GM18861 (cell line): ENCODE measurements around the gene ATRIP.

Experiments used
- ATAC-seq: cut with Tn5 transposase; IDR thresholded peaks from one replicate; pipeline ENCODE4 v1.9.1; 2021; ENCODE audit not compliant: unreplicated experiment

ATRIP gene

DNA sequence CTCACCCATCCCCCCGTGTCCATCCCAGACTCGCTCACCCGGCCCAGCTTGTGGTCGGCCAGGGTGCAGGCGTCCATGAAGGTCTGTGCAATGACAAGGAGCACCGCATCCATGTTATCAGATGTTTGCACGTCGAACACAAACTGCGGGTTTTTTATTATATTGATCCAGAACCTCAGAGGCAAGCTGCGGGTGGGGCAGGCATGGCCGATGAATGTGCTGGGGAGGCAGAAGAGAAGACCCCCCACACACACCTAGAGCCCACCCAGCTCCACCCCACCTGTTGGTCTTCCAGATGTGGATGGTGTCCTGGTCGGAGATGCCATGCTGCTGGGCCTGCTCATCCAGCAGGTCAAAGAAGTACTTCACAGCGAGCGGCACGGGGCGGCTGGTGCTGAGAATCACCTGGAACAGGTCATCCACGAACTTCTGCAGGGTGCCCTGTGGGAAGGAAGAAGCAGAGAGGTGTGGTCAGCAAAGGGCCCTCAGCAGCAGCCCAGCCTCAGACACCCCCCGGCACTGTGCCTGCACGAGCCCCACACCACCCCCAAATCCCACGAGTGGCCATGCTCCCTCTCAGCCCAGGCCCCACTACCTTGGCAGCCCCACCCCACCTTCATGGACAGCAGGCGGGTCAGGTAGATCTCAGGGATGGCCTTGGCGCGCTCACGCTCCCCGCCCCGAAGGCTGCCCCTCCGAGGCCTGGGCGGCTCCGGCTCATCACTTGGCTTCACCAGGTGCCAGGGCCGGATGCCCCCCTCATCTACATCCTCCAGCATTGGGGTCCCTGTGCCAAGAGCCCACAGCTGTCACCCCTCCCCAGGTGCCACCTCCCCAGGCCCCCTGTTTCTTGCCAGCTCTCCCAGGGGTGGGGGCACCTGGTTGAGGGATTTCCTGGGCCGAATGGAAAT is 37.0 kb upstream of the ATRIP start:
- no peak for ATAC-seq

DNA sequence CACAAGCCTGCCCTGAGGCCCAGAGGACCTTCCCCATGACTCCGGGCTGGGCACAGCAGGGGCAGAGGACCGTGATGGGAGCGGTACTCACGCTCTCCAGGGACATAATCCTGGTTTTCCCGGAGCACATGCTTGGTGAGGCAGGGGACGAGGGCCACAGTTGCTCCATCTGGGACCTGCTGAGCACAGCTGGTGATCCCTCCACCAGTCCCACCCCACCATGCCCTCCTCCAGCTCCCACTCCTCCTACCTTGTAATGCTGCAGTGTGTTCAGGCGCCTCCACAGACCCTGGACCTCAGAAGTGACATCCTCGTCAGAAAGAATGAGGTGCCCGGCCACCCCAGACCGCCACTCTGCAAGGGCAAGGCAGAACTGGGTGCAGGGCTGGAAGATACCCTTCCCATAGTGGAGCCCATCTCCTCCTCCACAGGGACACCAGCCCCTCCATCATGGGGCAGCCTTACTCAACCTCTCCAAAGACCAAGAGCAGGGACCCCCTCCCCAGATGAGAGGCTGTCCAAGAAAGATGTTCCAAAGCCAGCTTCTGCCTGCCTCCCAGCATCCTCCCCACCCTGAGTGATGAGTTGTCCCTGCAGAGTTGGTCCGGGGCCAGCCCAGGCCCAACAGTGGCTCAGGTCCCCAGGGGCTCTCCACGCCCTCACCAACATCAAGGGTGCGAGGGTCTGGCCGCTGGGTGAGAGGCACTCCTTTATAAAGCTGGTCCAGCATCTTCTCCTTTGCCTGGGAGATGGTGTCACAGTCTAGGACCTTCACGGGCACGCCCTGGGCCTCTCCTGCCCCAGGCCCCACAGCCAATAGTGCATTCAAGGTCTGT is 36.1 kb upstream of the ATRIP start:
- ATAC-seq: no peak

DNA sequence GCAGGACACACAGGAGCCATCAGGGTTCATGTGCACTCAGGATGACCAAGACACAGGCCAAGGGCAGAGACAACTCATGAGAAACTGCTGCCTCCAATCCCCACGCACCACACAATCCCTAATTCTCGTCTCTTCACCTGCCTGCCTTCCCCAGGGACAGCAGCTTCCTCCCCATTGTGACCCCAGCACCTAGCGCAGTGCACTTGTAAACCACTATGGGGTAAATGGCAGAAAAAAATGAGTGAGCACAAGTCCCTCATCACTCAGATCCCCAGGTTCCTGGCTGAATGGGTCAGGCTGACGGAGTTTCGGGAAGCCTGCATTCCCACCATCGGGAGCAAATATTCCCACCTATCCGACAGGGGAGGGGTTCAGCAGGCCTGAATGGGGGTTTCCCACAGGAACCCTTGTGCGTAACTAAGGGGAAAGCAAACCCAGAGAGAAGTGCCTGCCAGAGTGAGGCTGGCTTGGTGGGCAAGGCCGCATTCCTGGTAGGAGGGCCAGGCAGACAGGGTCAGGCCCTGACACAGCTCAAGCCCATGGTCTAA is 35.4 kb upstream of the ATRIP start:
- ATAC-seq: no peak

DNA sequence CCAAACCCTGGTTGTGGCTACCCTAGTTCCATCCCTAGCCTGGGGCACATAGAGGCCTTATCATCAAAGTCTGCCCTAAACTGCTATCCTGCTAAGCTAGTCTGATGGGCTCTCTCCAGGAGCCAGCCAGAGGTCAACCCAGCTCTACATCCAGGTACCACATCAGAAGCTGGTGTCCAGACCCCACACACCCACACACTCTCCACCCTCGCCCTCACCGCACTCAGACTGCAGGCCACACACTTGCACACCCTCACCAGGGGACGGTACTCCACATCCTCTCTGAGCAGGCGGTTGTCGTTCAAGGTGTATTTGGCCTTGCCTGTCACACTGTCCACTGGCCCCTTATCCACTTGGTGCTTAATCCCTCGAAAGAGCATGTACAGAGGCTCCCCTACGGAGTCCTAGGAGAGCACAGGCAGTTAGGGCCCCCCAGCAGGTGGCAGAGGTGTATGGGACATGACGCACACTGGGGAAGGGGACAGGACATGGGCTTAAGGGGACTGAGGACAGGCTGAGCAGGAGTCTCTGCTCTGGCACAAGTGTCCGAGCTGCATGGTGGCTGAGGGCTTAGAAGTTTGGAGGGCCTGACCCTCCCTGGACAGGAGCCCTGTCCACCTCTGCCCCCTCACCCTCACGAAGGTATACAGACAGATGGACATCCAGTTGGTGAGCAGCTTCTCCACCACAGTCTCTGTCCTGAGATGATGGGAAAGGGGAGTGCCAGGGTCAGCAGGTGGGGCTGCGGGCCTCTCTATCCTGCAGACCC is 34.7 kb upstream of the ATRIP start:
- no peak for ATAC-seq

DNA sequence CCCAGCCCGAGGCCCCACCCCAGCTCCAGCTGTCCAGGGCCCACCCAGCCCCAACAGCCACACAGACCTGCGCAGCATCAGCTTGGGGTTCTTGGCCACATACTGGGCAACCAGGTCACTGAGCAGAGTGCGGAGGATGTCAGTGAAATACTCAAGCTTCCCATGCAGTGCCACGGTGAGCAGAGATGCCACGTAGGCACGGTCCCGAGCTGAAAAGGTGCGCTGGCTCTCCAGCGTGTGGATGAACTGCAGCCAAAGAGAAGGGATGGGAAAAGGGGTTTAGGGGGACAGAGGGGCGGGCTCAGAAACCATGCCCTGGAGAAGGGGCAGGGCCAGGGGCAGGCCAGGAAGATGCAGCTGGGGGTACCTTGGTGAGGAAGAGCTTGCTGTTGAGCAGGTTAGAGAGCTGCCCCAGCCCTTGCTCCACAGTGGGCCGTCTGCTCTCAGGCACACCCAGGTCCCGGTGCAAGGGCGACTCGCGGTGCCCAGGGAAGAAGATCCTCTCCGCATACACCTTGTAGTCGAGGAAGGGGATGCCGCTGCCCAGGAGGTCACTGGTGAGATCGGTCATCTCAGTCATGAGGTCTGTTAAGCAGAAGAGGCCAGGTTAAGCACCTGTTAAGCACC is 34.0 kb upstream of the ATRIP start:
- ATAC-seq: no peak

DNA sequence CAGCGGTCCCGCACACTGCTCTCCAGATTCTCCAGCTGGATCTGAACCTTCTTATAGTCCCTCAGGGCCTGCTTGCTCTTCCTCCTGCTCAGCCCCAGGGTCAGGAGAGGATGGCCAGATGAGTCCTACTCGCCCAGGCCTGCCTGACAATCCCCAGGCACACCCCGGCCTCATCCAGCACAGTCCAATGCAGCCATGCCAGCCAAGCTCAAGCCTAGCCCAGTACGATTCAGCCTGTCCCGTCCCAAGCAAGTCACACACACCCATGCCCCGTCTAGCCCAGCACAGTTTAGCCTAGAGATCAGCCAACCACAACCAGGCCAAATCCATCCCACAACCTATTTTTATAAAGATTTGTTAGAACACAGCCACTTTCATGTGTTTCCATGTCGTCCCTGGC is 33.5 kb upstream of the ATRIP start:
- no peak for ATAC-seq

DNA sequence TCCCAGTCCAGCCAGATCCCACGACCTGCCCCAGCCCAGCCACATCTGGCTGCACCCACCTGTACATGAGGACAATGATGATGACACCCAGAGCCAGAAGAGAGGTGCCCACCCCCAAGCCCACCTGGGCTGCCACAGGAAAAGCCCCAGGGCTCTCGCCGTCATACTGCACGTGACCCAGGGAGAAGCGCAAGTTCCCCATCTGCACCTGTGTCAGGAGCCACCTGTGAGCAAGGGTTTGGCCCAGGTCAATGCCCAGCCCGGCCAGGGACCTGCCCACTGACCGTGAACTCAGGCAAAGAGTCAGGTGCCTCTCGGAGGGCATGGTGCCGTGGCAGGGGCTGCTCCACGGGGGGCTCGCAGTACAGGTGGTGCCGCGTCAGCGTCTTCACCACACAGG is 32.9 kb upstream of the ATRIP start:
- no peak for ATAC-seq

DNA sequence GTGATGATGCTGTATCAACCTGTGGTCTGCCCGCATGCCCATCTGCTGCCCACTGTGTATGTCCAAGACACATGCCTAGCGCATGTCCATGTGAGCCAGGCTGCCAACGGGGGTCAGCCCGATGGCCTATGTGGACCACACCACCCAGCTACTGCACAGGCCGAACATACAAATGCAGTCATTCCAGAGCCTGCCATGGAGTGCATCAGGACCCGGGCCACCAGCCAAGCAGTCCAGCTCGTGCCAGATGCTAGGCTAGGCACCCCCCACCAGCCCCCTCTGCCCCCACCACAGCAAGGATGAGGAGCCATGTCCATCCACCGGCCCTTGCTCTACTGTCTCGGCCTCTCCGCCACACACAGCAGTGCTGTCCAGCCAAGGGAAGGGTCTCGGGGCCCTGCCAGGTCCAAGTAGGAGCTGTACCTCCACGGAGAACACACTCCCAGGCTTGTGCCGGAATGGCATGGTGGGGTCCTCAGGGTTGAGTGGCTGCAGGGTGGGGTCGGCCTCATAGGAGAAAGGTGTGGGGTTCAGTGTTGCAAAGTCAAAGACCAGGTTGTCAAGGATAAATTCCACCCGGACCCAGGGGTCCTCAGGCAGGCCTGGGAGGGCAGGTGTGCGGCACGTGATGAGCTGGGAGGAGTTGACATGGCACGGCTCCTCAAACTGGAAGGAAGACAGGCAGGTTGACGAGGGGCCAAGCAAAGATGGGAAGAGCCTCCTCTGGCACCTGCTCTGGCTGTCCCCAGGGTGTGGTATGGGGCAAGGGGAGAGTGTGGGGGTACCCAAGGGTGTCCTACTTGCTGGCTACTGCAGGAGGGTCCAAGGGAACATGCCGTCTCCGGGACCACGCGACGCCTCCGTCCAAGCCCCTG is 31.9 kb upstream of the ATRIP start:
- no peak for ATAC-seq

DNA sequence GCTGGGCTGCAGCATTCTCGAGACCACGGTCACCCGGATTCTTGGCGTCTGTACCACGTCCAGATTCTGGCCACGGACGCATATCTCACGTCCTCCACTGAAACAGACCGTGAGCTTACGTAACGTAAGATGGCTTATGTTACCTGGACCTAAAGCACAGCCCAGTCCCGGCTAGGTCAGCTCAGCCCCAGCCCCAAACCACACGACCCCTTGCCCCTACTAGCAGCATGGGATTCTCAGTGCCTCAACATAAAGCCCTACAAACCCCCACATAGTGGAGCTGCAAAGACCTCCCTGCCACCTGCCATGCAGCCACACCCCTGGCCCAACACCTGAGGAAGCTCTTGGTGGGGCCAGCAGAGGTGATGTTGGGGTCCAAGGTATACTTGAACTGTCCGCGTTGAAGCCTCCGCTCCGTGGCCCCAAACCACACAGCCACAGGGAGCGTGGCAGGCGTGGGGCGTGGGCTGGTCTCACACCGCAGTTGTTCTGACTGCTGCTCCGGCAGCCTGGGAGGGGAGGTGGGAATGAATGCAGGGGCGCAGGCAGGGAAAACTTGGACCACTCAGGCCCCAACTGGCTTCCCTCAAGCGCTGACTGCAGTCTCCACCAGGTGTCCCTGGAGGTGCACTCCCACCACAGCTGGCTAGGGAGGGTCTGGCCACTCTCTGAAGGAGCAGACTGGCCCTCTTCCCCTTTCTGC is 31.1 kb upstream of the ATRIP start:
- ATAC-seq: no peak

DNA sequence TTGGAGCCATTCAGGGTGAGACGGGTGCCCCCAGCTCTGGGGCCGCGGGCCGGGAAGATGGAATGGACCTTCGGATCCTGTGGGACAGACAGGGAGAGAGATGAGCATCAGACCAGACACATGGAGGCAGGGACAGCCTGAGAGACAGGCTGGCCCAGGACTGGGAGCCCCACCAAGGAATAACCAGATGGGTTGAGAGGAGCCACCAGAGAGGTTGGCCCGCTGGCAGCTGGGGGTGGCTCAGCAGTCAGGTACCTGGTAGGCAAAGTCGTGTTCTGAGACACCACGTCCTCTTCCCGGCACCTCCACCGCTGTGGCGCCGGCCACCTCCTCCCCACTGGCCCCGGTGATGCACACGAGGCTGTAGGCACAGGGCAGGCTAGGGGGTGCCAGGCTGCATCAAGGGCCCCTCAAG is 30.4 kb upstream of the ATRIP start:
- no peak for ATAC-seq

DNA sequence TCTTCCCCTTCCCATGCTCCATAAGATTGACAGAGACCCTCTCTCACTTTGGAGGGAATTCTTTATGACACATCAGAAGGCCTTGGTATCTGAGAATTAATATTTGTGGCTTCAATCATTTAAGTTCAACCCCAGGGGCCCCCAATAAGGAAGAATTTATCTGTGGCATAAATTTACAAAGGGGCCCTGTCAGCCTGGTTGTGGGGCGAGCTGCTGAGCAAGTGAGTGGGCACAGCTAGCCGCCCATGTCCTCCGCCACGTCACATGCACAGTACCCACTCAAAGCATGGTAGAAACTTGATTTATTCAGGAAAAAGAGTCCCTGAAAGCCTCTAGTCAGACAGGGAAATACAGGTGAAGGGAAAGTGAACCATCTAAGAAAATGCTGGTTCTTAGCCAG is 30.0 kb upstream of the ATRIP start:
- ATAC-seq: no peak

DNA sequence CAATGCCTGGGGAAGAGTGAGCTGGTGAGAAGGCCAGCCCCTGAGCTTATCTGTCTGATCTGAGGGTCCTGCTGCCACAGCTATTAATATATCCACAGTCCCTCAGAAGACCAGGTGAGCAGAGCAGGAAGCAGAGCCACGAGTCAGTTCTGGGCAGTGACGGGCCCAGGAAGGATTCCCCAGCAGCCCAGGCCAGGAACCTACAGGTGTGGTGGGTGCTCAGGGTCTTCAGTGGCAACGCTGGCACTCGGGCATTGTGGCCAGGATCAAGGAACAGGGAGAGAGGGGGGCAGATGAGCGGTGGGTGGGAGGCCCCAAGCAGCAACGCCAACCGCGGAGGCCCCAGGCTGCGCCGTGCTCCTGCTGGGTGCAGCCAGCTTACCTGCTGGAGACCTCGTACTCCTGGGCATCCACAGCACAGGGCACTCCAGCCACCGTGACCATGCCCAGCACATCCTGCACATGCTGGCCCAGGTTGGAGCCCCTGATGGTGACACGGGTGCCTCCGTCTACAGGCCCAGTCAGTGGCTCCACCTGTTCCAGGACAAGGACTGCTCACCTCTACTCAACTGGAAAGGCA is 28.9 kb upstream of the ATRIP start:
- ATAC-seq: no peak

DNA sequence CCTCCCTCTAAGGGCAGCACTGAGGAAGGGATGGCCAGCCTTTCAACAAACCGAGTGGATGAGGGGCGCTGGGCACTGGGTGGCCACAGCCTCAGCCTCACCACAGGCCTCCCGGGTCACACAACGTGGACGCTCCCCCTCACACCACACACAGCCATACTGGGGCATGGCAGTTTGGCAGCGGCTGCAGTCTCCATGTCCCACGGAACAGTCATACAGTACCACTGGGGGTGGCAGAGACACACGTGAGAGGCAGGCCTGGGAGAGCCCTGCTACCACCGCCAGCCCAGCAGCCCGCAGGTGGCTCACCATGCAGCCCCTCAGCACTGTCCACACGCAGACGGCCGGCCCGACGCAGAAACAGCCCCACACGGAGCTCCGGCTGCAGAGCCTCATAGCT is 28.4 kb upstream of the ATRIP start:
- ATAC-seq: no peak

DNA sequence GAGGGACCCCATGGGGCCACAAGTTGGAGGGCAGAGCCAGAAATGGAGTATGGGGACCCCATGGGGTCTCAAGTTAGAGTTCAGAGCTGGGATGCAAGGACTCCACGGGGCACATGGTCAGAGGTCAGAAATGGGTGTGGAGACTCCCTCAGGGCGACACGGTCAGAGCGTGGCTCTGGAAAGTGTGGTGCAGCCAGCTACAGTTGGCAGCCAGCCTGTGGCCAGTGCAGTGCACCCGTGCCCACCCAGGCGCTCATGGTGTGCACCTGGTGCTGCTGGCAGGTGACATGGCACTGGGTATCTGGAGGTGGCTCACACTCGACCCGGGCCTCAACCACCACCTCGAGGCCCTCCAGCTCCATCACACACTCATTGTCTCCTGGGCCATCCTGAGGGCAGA is 27.9 kb upstream of the ATRIP start:
- ATAC-seq: no peak

DNA sequence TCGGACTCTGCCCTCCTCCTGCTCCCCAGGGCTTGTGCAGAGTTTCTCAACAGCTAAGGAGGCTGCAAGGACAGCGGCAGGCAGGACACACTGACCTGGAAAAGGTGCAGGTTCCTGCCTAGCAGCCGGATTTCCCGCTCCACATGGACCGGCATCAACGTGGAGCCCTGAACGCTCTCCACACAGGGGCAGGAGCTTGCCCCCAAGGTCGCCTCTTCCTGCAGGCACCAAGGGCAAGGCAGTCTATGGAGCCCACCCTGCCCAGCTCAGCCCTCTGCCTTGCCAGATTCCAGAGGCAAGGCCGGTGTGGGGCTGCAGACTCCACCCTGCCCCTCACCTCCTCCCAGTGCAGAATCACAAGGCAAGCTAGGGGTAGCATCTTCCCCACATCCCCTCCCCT is 27.4 kb upstream of the ATRIP start:
- ATAC-seq: no peak

DNA sequence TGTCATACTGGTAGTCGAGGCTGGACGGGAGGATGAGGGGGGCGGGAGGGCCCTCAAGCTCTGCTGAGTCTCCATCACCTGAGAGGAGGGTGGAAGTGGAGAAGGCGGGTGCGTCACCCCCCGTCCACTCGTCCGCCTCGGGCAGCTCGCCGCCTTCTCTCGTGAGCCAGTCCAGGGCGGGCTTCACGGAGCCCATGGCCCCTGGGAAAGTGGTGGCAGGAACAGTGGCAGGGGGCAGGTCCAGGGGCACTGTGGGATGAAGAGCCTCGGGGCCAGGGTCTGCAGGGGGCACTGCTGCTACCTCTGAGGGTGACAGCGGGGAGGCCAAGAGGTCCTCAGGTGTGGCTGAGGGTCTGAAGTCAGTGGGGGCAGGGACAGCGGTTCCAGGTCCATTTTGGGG is 26.9 kb upstream of the ATRIP start:
- no peak for ATAC-seq

DNA sequence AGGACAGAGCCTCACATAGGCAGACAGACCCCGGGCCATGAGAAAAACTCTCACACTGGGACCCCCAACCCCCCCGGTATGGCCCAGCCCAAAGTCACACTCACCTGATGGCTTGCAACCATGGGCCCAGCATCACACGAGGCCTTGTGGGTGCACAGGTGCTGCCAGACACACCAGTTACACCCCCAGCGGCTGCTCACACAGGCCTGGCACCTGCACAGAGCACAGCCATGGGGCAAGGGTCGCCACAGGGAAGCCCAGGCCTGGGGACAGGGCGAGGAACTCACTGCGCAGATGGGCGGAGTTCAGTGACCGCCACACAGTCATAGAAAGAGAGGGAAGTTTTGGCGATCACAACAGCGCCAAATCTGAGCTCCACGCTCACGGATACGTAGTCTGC is 26.0 kb upstream of the ATRIP start:
- no peak for ATAC-seq

DNA sequence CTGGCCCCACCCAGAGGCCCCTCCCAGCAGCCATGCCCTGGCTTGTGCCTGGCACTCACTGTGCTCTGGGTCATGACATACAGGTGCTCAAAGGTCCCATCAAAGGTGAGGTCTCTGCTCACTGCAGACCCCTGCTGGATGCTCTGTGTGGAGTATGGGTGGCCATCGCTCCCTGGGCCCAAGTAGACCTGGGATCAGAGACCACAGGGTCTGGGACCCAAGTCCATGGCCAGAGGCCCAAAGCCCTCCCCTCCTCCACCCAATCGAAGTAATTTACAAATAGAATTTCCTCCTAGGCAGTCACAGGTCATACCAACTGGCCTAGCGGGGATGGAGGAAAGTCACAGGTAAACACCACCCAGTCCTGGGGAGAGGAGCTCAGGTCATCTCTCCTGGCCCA is 24.3 kb upstream of the ATRIP start:
- no peak for ATAC-seq

DNA sequence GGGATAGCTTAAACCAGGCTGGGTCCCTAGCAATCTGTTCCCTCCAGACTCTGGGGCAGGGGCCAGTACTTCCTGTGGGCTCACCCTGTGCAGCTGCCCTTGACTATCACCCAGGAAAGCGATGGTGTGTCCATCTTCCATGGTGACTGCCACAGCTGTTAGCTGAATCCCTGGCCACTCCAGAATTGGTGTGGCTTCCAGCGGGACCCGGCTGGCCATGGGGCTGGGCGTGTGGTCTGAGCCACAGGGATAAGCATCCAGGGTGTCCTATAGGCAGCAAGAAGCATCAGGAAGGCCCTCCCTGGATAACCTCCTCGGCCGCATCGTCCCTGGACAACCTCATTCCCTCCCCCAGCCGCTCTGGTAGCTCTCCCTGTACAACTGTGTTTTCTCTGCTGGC is 23.9 kb upstream of the ATRIP start:
- ATAC-seq: no peak
